A204.1 (cell line): ENCODE data around the gene NREP.

ENCODE experiments used
- FAIRE-seq: peaks from 2 replicates; lab custom pipeline; 2012; peaks lifted over from hg19 to GRCh38; lab: Jason Lieb, UNC

Gene NREP

GRCh38 chr5:111765613-111766571, 8.9 kb upstream of the NREP start:
- no peak for FAIRE-seq

- no peak for FAIRE-seq
Measured at GRCh38 chr5:111764019-111764418, 7.0 kb upstream of the NREP start.

- FAIRE-seq: no peak
Measured at GRCh38 chr5:111762895-111763294, 5.9 kb upstream of the NREP start.

GRCh38 chr5:111758284-111758628, 1.3 kb upstream of the NREP start:
- no peak for FAIRE-seq

GRCh38 chr5:111757355-111758283, 625 bp upstream of the NREP start:
- no peak for FAIRE-seq

GRCh38 chr5:111755942-111756381, 1.0 kb downstream of the NREP start:
- FAIRE-seq: no peak

- FAIRE-seq: no peak
Measured at GRCh38 chr5:111755345-111755941, 1.6 kb downstream of the NREP start.

- no peak for FAIRE-seq
Measured at GRCh38 chr5:111753884-111754589, 3.0 kb downstream of the NREP start.

GRCh38 chr5:111752426-111752965, 4.5 kb downstream of the NREP start:
- FAIRE-seq: no peak

GRCh38 chr5:111749303-111750026, 7.5 kb downstream of the NREP start:
- no peak for FAIRE-seq

GRCh38 chr5:111748304-111748763, 8.7 kb downstream of the NREP start:
- FAIRE-seq: no peak

GRCh38 chr5:111747337-111747736, 9.7 kb downstream of the NREP start:
- no peak for FAIRE-seq

GRCh38 chr5:111746791-111747190, 10.2 kb downstream of the NREP start:
- FAIRE-seq: no peak

- FAIRE-seq: no peak
Measured at GRCh38 chr5:111745075-111745739, 11.8 kb downstream of the NREP start.

GRCh38 chr5:111744455-111744854, 12.5 kb downstream of the NREP start:
- no peak for FAIRE-seq

- no peak for FAIRE-seq
Measured at GRCh38 chr5:111743988-111744387, 13.0 kb downstream of the NREP start.

GRCh38 chr5:111743512-111743911, 13.5 kb downstream of the NREP start:
- FAIRE-seq: no peak

GRCh38 chr5:111742177-111742994, 14.6 kb downstream of the NREP start:
- FAIRE-seq: no peak

- FAIRE-seq: no peak
Measured at GRCh38 chr5:111741278-111741677, 15.7 kb downstream of the NREP start.
